ENCODE measurements around the gene KRTAP19-8. TPM values are rescaled to one million over a fixed set of nuclear protein-coding genes. Genes with fewer than 3 reads are reported as not detected.

Gene KRTAP19-8
- total RNA-seq, 1 donor = not detected

DNA sequence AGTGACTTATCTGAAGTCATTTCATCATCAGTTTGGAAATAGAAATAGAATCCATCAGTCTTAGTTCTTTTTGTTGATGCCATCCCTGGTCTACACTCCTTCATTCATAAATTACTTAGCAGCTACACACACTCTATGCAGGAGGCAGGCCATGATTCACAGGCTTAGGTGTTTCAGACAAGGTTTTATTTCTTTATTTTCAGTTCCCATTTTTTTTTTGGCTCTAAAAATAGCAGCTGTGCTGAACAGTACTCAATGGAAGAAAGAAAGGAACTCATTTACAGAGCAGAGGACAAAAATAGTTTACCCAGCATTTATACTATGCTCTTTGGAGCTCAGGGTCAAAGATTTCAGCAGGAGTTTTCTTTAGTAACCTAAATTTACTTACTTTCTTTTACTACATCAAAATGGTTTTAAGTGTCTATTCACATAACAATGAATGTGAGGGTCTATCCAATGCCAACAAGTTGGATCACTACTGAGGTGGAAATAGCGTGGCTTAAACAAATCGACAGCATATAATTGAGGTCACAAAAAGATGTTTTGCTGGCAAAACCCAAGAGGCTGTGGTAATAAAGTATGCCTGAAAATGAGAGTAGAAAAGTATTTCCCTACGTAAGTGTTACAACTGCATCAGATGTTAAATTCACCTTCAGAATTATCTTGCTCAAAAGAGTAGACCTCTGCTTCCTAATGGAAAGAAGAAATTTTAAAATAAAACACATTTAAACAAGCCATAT, 7.7 kb downstream of the KRTAP19-8 start:
- Histone ChIP-seq H3K4me3 (ENCODE audit: low read length) (no peak overlapping the region), H3K4me1 (ENCODE audit: insufficient read depth, low read length) (no peaks in the 10 kb centered on the region), H3K27me3 (ENCODE audit: insufficient read depth, low read length) (no peaks in the 10 kb centered on the region), H3K9me3 (ENCODE audit: low read depth, low read length) (no peaks in the 10 kb centered on the region)

GRCh38 chr21:31023680-31024079, 14.6 kb downstream of the KRTAP19-8 start:
- Histone ChIP-seq H3K4me3 (ENCODE audit: low read length) (no peak overlapping the region), H3K27me3 (ENCODE audit: insufficient read depth, low read length) (no peaks in the 10 kb centered on the region), H3K4me1 (ENCODE audit: insufficient read depth, low read length) (no peaks in the 10 kb centered on the region), H3K9me3 (ENCODE audit: low read depth, low read length) (no peaks in the 10 kb centered on the region)

- H3K9me3 ChIP-seq (ENCODE audit: low read depth, low read length) = no peaks in the 10 kb centered on the region
- no peaks in the 10 kb centered on the region for H3K4me1 ChIP-seq (ENCODE audit: insufficient read depth, low read length)
- no peaks in the 10 kb centered on the region for H3K27me3 ChIP-seq (ENCODE audit: insufficient read depth, low read length)
- no peak overlapping the region for H3K4me3 ChIP-seq (ENCODE audit: low read length)
These were observed 16.0 kb downstream of the KRTAP19-8 start for GRCh38 chr21:31022306-31022705.

- Histone ChIP-seq H3K9me3 (ENCODE audit: low read depth, low read length) (no peaks in the 10 kb centered on the region), H3K27me3 (ENCODE audit: insufficient read depth, low read length) (no peaks in the 10 kb centered on the region), H3K4me1 (ENCODE audit: insufficient read depth, low read length) (no peaks in the 10 kb centered on the region), H3K4me3 (ENCODE audit: low read length) (no peak overlapping the region)
These were observed 20.0 kb downstream of the KRTAP19-8 start for GRCh38 chr21:31018232-31018631.

- H3K4me1 ChIP-seq (ENCODE audit: insufficient read depth, low read length) = no peaks in the 10 kb centered on the region
- H3K27me3 ChIP-seq (ENCODE audit: insufficient read depth, low read length) = no peaks in the 10 kb centered on the region
- H3K4me3 ChIP-seq (ENCODE audit: low read length) = no peak overlapping the region
- no peaks in the 10 kb centered on the region for H3K9me3 ChIP-seq (ENCODE audit: low read depth, low read length)
These were observed 23.4 kb downstream of the KRTAP19-8 start for GRCh38 chr21:31014891-31015290.

DNA sequence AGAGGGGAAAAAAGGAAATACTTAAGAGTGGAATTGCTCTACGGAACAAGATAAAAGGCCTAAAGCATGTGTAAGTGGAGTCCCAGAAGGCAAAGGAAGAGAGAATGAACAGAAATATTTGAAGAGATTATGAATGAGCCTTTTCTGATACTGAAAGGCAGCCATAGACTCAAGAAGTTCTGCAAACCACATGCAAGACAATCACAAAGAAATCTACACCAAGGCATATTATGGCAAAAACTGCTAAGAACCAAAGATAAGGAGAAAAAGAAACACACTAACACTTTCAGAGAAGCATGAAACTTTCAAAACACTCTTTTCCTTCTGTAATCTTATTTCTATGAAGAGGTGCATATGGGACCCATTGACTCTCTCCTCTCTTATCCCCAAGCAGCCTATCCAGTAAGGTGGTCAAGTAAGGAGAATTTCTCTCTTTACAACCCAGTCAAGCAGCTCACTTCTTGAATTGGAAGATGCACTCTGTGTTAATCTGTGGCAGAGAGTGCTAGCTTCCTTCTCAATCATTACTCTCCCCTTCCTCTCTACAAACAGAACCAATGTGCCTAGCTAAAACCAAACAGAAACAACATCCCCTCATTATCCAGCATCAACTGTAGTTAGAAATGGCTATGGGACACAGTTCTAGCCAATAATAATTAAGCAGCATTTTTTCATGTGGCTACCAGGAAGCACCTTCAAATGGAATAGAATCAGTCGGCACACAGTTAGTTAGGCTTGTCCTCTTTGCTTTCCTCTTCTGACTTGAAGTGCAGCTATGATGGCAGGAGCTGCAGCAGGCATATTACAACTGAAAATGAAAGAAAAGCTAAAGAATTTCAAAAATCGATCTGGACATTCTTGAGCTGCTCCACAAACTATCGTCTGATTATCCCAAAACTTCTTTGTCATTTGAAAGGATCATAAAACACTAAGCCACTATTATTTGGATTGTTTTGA, 25.9 kb downstream of the KRTAP19-8 start:
- H3K4me1 ChIP-seq (ENCODE audit: insufficient read depth, low read length) = no peaks in the 10 kb centered on the region
- no peak overlapping the region for H3K4me3 ChIP-seq (ENCODE audit: low read length)
- no peaks in the 10 kb centered on the region for H3K9me3 ChIP-seq (ENCODE audit: low read depth, low read length)
- H3K27me3 ChIP-seq (ENCODE audit: insufficient read depth, low read length) = no peaks in the 10 kb centered on the region

- no peak overlapping the region for H3K4me3 ChIP-seq (ENCODE audit: low read length)
- H3K27me3 ChIP-seq (ENCODE audit: insufficient read depth, low read length) = no peaks in the 10 kb centered on the region
- H3K4me1 ChIP-seq (ENCODE audit: insufficient read depth, low read length) = no peaks in the 10 kb centered on the region
- H3K9me3 ChIP-seq (ENCODE audit: low read depth, low read length) = no peaks in the 10 kb centered on the region
These were observed 26.9 kb downstream of the KRTAP19-8 start for GRCh38 chr21:31011412-31011811.

- Histone ChIP-seq H3K27me3 (ENCODE audit: insufficient read depth, low read length) (no peaks in the 10 kb centered on the region), H3K4me3 (ENCODE audit: low read length) (no peak overlapping the region), H3K4me1 (ENCODE audit: insufficient read depth, low read length) (no peaks in the 10 kb centered on the region), H3K9me3 (ENCODE audit: low read depth, low read length) (no peaks in the 10 kb centered on the region)
These were observed 29.9 kb downstream of the KRTAP19-8 start for GRCh38 chr21:31008355-31008754.

- no peak overlapping the region for H3K4me3 ChIP-seq (ENCODE audit: low read length)
- H3K27me3 ChIP-seq (ENCODE audit: insufficient read depth, low read length) = no peaks in the 10 kb centered on the region
- H3K4me1 ChIP-seq (ENCODE audit: insufficient read depth, low read length) = no peaks in the 10 kb centered on the region
- no peaks in the 10 kb centered on the region for H3K9me3 ChIP-seq (ENCODE audit: low read depth, low read length)
These were observed 33.3 kb downstream of the KRTAP19-8 start for GRCh38 chr21:31005019-31005418.

- no peak overlapping the region for H3K4me3 ChIP-seq (ENCODE audit: low read length)
- no peaks in the 10 kb centered on the region for H3K27me3 ChIP-seq (ENCODE audit: insufficient read depth, low read length)
- H3K9me3 ChIP-seq (ENCODE audit: low read depth, low read length) = no peaks in the 10 kb centered on the region
- H3K4me1 ChIP-seq (ENCODE audit: insufficient read depth, low read length) = no peaks in the 10 kb centered on the region
These were observed 34.8 kb downstream of the KRTAP19-8 start for GRCh38 chr21:31003471-31003870.

DNA sequence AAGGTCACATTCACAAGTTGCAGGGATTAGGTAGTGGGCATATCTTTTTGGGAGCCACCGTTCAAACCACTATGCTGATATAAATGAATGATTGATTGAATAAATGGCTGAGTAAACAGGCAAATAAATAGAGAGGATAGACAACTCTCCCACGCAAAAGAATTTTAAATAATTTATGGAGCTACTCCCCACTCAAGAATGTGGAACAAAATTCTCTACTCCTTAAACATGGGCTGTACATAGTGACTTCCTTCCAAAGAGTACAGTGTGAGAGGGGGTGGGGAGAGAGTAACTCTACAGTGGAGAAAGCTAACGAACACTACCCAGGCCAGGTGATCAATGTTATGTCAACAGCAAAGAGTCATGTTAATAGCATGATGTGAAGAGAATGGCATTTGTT, 40.7 kb downstream of the KRTAP19-8 start:
- Histone ChIP-seq H3K4me1 (ENCODE audit: insufficient read depth, low read length) (no peaks in the 10 kb centered on the region), H3K27me3 (ENCODE audit: insufficient read depth, low read length) (no peaks in the 10 kb centered on the region), H3K9me3 (ENCODE audit: low read depth, low read length) (no peaks in the 10 kb centered on the region), H3K4me3 (ENCODE audit: low read length) (no peak overlapping the region)

DNA sequence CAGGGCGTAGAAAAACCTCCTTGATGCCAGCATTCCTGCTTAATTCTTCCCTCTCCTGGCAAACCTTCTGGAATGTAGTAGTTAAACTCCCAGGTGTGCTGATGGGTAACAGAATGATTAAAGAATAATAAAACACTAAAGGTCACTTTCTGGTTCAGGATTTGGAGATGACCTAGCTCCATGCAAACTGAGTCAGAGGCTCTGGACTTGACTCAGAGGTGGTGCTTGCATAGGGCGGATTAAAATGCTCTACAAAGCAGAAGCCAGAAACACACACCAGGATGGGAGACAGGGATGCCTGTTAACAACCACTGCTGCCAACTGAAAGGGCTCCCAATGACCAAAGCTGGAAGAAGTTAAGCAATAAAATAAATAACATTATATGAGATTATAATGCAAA, 41.5 kb downstream of the KRTAP19-8 start:
- Histone ChIP-seq H3K4me3 (ENCODE audit: low read length) (no peak overlapping the region), H3K9me3 (ENCODE audit: low read depth, low read length) (no peaks in the 10 kb centered on the region), H3K27me3 (ENCODE audit: insufficient read depth, low read length) (no peaks in the 10 kb centered on the region), H3K4me1 (ENCODE audit: insufficient read depth, low read length) (no peaks in the 10 kb centered on the region)

GRCh38 chr21:30994932-30995331, 43.3 kb downstream of the KRTAP19-8 start:
- Histone ChIP-seq H3K9me3 (ENCODE audit: low read depth, low read length) (no peaks in the 10 kb centered on the region), H3K27me3 (ENCODE audit: insufficient read depth, low read length) (no peaks in the 10 kb centered on the region), H3K4me1 (ENCODE audit: insufficient read depth, low read length) (no peaks in the 10 kb centered on the region), H3K4me3 (ENCODE audit: low read length) (no peak overlapping the region)

- no peak overlapping the region for H3K4me3 ChIP-seq (ENCODE audit: low read length)
- H3K27me3 ChIP-seq (ENCODE audit: insufficient read depth, low read length) = no peaks in the 10 kb centered on the region
- H3K4me1 ChIP-seq (ENCODE audit: insufficient read depth, low read length) = no peaks in the 10 kb centered on the region
- no peaks in the 10 kb centered on the region for H3K9me3 ChIP-seq (ENCODE audit: low read depth, low read length)
These were observed 47.6 kb downstream of the KRTAP19-8 start for GRCh38 chr21:30990514-30991262.

DNA sequence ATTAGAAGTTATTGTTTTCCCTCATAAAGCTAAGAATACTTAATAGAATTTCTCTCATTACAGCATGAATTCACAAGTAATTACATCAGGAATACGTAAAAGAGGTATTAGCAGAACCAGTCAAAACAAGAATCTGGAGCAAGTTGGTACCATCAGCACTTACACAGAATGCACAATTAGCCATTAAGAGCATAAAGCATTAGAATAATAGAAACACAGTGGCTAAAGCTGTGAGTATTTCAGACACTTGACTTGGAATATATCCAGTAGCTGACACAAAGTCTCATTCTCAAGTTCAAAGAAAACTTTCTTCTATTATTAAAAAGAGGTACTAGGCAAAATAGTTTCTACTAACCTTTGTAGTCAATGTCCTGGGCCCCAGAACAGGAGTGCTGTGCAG, 49.6 kb downstream of the KRTAP19-8 start:
- no peaks in the 10 kb centered on the region for H3K4me1 ChIP-seq (ENCODE audit: insufficient read depth, low read length)
- no peaks in the 10 kb centered on the region for H3K9me3 ChIP-seq (ENCODE audit: low read depth, low read length)
- H3K4me3 ChIP-seq (ENCODE audit: low read length) = no peak overlapping the region
- H3K27me3 ChIP-seq (ENCODE audit: insufficient read depth, low read length) = no peaks in the 10 kb centered on the region
